ENCODE measurements around the gene JCHAIN.
"Not testable (repeated sequence)": the region's sequence is repeated elsewhere in the genome, so short reads cannot be mapped to it uniquely, and the experiment has no call there.

GRCh38 chr4:70682142-70682541, 15.8 kb upstream of the JCHAIN start:
- not testable (repeated sequence) for TF ChIP-seq CTCF (conservative IDR thresholded peaks at IDR 0.05 in 1 of 2, IDR thresholded peaks at IDR 0.05 in 1 of 2; ENCODE audit: low read depth in 1 of 2, low read length in 2 of 2); EZH2 (IDR thresholded peaks at IDR 0.05; ENCODE audit: low read length, missing control alignments)

Measured in fibroblast of lung (primary cell).